PFSK-1 (cell line): ENCODE results near the gene NAT16.

ENCODE experiments used
- POLR2AphosphoS5 ChIP-seq: IDR thresholded peaks from 2 replicates; pipeline ENCODE4 v1.6.1; 2012; ENCODE audit warnings: low read depth, mild to moderate bottlenecking, control low read depth, low read length, moderate library complexity
- REST ChIP-seq, 2 experiments: IDR thresholded peaks; 2 replicates each; pipeline versions ENCODE4 v1.6.1 to v1.8.0; 2011 to 2012; ENCODE audit warnings: low read depth in 2 of 2, low read length in 2 of 2, control low read depth in 1 of 2, inconsistent platforms in 1 of 2, mild to moderate bottlenecking in 1 of 2, moderate library complexity in 1 of 2; ENCODE audit not compliant: insufficient read depth in 1 of 2

DNA sequence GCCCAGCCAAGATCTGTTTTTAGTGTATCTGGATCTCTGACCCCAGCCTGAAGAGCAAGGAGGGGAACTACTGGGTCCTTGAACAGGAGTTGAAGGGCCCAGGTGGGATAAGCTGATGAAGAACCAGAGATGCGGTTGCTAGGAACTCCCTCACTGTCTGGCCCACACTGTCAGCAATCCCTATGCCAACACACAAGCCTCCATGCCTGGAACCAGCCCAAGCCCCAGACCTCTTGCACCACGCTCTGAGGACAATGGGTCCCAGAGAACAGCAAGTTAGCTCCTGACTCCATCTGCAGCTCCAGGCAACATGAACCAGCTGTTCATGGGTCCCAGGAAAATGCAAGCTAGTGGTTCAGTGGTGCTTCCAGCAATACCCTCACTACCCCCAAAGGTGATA lies 2.4 kb downstream of the NAT16 start:
- TF ChIP-seq REST (IDR thresholded peaks at IDR 0.05; ENCODE audit: insufficient read depth in 1 of 2, low read depth in 2 of 2, low read length in 2 of 2): no peak
- no peak for TF ChIP-seq POLR2AphosphoS5
